ENCODE data around the gene PLA2G4E. TPM values are rescaled to one million over a fixed set of nuclear protein-coding genes. Genes with fewer than 3 reads are reported as not detected.

PLA2G4E gene
- total RNA-seq, 1 experiment from 2014 or later, result not detected

DNA sequence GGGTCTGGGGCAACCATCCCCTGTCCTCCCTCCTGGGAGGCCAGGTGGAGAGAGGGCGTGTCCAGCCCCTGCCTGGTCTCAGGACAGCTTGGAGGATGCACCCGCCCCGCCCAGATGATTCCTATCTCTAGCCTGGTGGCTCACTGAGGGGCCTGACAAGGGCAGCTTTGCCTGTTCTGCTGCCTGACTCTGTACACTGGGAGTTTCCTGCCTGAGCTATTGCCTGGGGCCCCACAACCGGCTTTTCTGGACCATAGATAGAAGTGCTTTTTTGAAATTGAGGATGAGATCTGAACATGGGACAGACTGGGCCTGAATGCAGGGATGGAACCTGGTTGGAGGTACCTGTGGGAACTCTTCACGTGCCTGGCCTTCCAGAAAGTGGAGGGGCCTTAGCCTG is 751 bp upstream of the PLA2G4E start:
- DNase-seq (ENCODE audit: low spot score), result no peak

GRCh38 chr15:42018306-42019224 is 2.3 kb downstream of the PLA2G4E start:
- DNase-seq (ENCODE audit: low spot score), result no peak

GRCh38 chr15:42016971-42017370 is 3.9 kb downstream of the PLA2G4E start:
- DNase-seq (ENCODE audit: low spot score), result no peak

DNA sequence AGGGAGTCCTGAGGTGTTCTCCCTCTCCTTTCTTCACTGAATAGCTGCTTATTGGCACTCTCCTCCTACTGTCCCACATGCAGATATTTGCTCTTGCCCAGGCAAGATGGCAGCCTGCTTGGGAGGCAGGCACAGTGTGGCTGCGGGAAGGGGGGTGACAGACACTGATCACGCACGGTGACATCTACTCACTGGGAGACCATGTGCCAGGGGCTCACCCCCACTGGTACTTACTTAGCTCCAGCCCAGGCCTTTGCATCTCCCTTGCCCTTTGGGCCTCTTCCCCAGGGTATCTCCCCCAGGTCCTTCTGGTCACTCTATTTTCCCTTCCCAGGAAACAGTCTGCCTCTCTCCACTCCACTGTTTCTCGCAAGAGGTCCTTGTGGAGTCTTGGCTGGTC is 6.4 kb downstream of the PLA2G4E start:
- DNase-seq (ENCODE audit: low spot score), result no peak

DNA sequence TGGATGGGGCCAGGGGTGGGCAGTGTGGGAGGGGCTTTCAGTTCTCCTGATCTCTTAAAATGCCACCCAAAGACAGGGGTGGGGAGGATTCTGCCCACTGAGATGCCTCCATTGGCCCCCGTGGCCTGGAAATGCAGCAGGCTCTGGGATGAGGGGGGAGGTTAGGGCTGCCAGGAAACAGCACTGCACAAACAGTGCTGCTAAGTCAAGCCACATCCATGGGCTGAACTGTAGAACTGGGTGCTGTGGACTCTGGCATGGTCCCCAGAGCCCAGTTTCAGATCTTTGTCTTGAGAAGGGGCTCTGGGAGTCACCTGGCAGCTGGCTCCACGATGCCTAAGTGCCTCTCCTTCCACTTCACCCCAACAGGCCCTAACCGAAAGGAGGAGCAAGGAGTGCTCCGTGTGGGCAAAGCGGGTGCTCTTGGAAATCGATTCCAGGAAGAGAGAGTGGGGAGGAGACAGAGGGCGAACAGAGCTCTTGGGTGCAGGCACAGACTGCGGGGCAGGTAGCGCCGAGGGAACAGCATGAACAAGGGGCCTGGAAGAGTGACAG is 7.8 kb downstream of the PLA2G4E start:
- DNase-seq (ENCODE audit: low spot score), result no peak

- no peak for DNase-seq (ENCODE audit: low spot score)
These were observed 8.6 kb downstream of the PLA2G4E start for GRCh38 chr15:42012241-42012640.

DNA sequence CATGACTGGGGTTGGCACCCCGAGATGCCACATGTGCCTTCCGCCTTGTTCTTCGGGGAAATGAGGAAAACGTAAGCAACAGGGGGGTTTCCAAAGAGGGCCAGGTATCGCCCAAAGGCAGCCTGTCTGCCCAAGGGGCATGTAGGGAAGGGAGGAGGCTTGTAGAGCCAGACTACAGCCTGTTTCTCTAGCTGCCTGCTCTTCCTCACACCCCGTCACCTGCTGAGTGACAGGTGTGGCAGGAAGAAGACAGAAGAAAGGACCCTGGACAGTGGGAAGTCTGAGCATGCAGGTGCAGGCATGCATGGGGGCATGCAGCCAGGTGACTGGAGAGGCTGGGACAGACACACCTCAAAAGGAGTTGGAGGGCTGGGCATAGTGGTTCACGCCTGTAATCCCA is 9.8 kb downstream of the PLA2G4E start:
- DNase-seq (ENCODE audit: low spot score), result no peak

DNA sequence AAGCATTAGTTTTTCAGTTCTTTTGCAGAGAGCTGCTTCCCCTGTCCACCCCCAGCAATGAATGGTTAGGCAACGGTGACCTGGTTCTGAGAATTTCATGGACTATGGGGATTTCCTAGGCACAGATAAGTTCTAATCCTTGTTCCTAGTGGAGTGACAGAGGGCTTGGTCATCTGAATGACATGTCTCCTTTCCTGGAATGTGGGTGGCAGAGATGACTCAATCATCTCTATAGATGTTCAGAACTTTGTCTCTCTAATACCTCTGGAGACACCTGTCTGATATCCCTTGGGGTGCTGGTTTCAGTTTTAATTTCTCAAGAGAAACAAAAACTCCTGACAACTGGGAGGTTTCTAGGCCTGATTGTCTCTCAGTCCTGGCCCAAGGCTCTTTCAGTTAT is 10.4 kb downstream of the PLA2G4E start:
- DNase-seq (ENCODE audit: low spot score), result no peak

GRCh38 chr15:42009474-42009873 is 11.4 kb downstream of the PLA2G4E start:
- DNase-seq (ENCODE audit: low spot score), result no peak

- no peak for DNase-seq (ENCODE audit: low spot score)
These were observed 11.8 kb downstream of the PLA2G4E start for GRCh38 chr15:42009022-42009421.

GRCh38 chr15:42007386-42007785 is 13.5 kb downstream of the PLA2G4E start:
- DNase-seq (ENCODE audit: low spot score), result no peak

DNA sequence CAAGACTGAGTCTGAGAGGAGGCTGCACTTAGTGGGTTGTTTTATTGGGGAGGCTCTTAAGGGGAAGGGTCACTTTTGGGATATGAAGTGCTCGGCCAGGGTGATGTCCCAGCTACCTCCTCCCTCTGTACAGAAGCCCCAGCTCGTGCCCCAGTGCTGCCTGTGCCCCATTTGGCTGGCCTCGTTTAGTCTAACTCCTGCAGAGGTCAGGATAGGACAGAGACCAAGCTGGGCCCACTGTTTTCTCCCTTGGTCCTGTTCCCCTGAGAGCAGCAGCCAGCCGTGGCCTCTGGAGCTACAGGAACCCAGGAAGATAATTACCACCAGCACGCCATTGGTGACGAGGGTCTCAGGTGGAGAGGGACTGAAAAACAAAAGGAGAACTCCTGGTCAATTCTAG is 18.5 kb downstream of the PLA2G4E start:
- no peak for DNase-seq (ENCODE audit: low spot score)

DNA sequence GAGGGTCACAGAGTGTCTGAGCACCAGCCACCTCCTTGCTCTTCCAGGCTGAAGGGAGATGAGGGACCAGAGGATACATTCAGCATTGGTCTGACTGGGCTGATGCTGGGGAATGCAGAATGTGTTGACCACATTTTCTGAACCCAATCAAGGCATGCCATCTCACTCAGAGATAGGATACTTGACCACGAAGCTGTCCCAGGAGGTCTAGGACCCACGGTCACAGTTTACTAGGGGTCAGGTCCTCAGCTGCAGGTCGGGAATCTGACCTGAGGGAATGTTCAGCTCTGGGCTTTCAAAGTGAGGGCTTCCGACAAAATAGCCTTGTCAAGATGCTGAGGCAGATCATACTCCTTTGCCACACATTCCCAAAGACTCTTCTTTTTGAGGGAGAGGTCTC is 19.6 kb downstream of the PLA2G4E start:
- DNase-seq (ENCODE audit: low spot score), result no peak

- no peak for DNase-seq (ENCODE audit: low spot score)
These were observed 21.3 kb downstream of the PLA2G4E start for GRCh38 chr15:41999290-42000285.

GRCh38 chr15:41997845-41998244 is 23.0 kb downstream of the PLA2G4E start:
- DNase-seq (ENCODE audit: low spot score), result no peak

DNA sequence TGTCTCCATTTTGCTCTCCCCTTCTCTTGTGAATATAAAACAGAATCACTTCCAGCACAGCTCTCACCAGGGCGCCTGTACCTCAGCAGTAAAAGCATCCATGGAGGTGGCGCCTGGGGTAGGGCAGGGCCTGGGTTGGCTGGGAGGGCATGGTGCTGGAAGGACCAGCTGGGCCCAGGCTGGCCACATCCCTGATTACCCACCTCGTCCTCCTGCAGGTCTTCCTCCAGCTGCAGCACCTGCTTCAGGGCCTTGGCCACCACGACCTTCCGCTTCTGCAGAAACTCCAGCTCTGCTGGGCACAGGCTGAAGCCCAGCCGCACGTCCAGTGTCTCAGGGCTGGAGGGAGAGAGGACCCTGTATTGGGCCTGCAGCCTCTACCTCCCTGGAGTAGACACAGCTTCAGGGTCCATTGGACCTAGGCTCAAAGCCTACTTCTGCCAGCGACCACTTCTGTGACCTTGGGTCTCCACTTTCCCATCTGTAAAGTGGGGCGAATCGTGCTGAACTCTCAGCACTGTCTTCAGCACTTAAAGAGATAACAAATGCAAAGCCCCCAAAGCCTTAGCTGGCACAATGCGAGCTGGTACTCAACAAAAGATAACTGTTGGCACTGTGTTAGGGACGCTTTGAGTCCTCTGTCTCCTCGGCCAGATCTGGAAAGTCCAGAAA is 23.8 kb downstream of the PLA2G4E start:
- no peak for DNase-seq (ENCODE audit: low spot score)

GRCh38 chr15:41996376-41996775 is 24.5 kb downstream of the PLA2G4E start:
- no peak for DNase-seq (ENCODE audit: low spot score)

DNA sequence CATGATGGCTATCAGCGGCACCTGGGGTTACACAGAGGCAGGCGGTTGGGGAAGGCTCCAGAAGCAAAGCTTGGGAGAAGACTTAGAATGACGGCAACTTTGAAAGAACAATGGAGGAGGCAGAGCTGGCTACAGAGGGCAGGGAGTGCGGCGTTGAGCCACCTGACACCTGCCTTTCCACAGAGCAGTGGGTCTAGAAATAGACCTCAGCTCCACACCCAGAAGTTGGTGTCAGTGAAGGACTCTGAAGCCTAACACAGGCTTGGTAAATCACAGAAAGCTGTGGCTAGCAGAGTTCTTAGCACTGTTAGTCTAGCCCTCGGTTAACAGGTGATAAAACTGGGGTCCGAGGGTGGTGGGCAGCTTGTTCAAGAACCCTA is 25.4 kb downstream of the PLA2G4E start:
- DNase-seq (ENCODE audit: low spot score), result no peak

- no peak for DNase-seq (ENCODE audit: low spot score)
These were observed 25.9 kb downstream of the PLA2G4E start for GRCh38 chr15:41994772-41995475.

- DNase-seq (ENCODE audit: low spot score), result no peak
These were observed 26.6 kb downstream of the PLA2G4E start for GRCh38 chr15:41994171-41994650.
